22Rv1 (cell line): ENCODE results near the gene CFAP251.

Experiments
- CTCF ChIP-seq: fragments of 450-650 bp; IDR thresholded peaks from 2 replicates; pipeline ENCODE4 v1.5.1; 2017; ENCODE audit warnings: mild to moderate bottlenecking
- ZFX ChIP-seq: fragments of 450-650 bp; IDR thresholded peaks from 2 replicates; pipeline ENCODE4 v1.6.1; 2017; ENCODE audit warnings: antibody characterized with exemption, borderline replicate concordance

- no peak for TF ChIP-seq ZFX
- no peak for TF ChIP-seq CTCF
These were observed 45.1 kb downstream of the CFAP251 start for GRCh38 chr12:121963341-121964018.
